Upper lobe of right lung (tissue), 1 donor: Measurements from ENCODE around the gene UBL5. TPM values are rescaled to one million over a fixed set of nuclear protein-coding genes. Genes with fewer than 3 reads are reported as not detected.
A peak's percentile ranks its signal among the peaks of the same experiment; 100 is the strongest.
"Not testable (repeated sequence)": the region's sequence is repeated elsewhere in the genome, so short reads cannot be mapped to it uniquely, and the experiment has no call there.

ENCODE experiments used
- ATAC-seq: fragments of 200-7000 bp; cut with Tn5 transposase; one replicate; pipeline ENCODE4 v1.9.1; 2020; ENCODE audit warnings: mild to moderate bottlenecking, moderate library complexity
- DNase-seq: peaks from one replicate; pipeline ENCODE4 v3.0.0-alpha.2; 2020
- H3K27ac ChIP-seq: fragments of 200-600 bp; one replicate; pipeline ENCODE4 v1.8.0; 2022
- H3K27me3 ChIP-seq: fragments of 200-600 bp; one replicate; pipeline ENCODE4 v1.8.0; 2022; ENCODE audit warnings: mild to moderate bottlenecking
- H3K36me3 ChIP-seq: fragments of 200-600 bp; one replicate; pipeline ENCODE4 v1.8.0; 2022
- H3K4me1 ChIP-seq: fragments of 200-600 bp; one replicate; pipeline ENCODE4 v1.8.0; 2022
- H3K4me3 ChIP-seq: fragments of 200-600 bp; one replicate; pipeline ENCODE4 v1.8.0; 2022; ENCODE audit warnings: mild to moderate bottlenecking
- H3K9me3 ChIP-seq: fragments of 200-600 bp; one replicate; pipeline ENCODE4 v1.8.0; 2022
- CTCF ChIP-seq: fragments of 200-600 bp; IDR thresholded peaks from one replicate; pipeline ENCODE4 v1.8.0; 2022; ENCODE audit warnings: antibody characterized with exemption
- intact Hi-C: fragments of 100-400 bp; cut with DNase I; formaldehyde crosslinking; loops from one replicate; pipeline ENCODE4 v1.11.0; 2022
- total RNA-seq: library from RNA; stranded (reverse); fragmentation: NEBNext Ultra II Directional; extraction: Animal tissue kit (Norgen Biotek cat#: 25700); gene quantifications from one replicate; pipeline ENCODE4 v1.2.1, GENCODE V29; 2021
- donor health status: DM: no; HTN: yes; CAD: no; lungs with severe emphysema.

Gene UBL5
- total RNA-seq, 1 donor from 2014 or later = 220 TPM

GRCh38 chr19:9786819-9787218 lies 40.9 kb upstream of the UBL5 start:
- no peak for TF ChIP-seq CTCF
- intact Hi-C loops = no loop called here
- no peaks in the 10 kb centered on the region for H3K36me3 ChIP-seq
- peak overlapping the region; percentile 94 for H3K27ac ChIP-seq
- peaks cover 12% of the 10 kb centered on the region for H3K4me1 ChIP-seq
- H3K27me3 ChIP-seq = no peaks in the 10 kb centered on the region
- H3K9me3 ChIP-seq = no peaks in the 10 kb centered on the region
- no peak for DNase-seq
- ATAC-seq = no peak
- peak overlapping the region; percentile 79 for H3K4me3 ChIP-seq

GRCh38 chr19:9788604-9789003 lies 39.1 kb upstream of the UBL5 start:
- H3K4me3 ChIP-seq, ATAC-seq, H3K27me3 ChIP-seq, DNase-seq, intact Hi-C loops, H3K36me3 ChIP-seq, H3K9me3 ChIP-seq, H3K27ac ChIP-seq: not testable (repeated sequence)
- peaks cover 12% of the 10 kb centered on the region for H3K4me1 ChIP-seq

DNA sequence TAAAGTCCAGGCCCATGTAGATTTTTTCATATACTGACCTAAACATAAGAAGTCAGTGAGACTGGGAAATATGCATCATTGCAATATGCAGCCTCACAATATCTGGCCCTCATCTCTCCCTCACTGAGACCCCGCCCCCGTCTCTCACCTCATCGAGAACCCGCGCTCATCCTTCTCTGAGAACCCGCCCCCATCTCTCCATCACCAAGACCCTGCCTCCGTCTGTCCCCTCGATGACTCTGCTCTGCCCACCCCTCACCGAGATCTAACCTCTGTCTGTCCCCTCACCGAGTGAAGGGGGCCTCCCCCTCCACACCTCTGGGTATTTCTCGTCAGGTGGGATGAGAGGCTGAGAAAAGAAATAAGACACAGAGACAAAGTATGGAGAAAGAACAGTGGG lies 38.7 kb upstream of the UBL5 start:
- intact Hi-C loops = no loop called here
- TF ChIP-seq CTCF = no peak
- H3K4me1 ChIP-seq = peaks cover 12% of the 10 kb centered on the region
- no peak overlapping the region for H3K27ac ChIP-seq
- H3K4me3 ChIP-seq = no peak overlapping the region
- H3K9me3 ChIP-seq = no peaks in the 10 kb centered on the region
- ATAC-seq = no peak
- no peak for DNase-seq
- H3K27me3 ChIP-seq = no peaks in the 10 kb centered on the region
- H3K36me3 ChIP-seq = no peaks in the 10 kb centered on the region

DNA sequence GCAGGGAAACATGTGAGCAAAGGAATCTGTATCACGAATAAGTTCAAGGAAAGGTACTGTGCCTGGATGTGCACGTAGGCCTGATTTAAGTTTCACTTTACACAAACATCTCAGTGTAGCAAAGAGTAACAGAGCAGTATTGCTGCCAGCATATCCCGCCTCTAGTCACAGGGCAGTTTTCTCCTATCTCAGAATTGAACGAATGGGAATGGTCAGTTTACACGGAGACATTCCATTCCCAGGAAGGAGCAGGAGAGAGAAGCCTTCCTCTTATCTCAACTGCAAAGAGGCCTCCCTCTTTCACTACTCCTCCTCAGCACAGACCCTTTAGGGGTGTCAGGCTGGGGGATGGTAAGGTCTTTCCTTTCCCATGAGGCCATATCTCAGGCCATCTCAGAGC lies 38.1 kb upstream of the UBL5 start:
- H3K27me3 ChIP-seq, H3K27ac ChIP-seq, intact Hi-C loops, H3K9me3 ChIP-seq, H3K4me3 ChIP-seq, DNase-seq, H3K4me1 ChIP-seq, H3K36me3 ChIP-seq, ATAC-seq: not testable (repeated sequence)

DNA sequence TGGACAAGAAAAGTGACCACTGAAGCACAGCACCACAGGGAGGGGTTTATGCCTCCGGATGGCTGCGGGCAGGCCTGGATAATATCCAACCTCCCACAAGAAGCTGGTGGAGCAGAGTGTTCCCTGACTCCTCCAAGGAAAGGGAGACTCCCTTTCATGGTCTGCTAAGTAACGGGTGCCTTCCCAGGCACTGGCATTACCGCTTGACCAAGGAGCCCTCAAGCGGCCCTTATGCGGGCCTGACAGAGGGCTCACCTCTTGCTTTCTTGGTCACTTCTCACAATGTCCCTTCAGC lies 36.7 kb upstream of the UBL5 start:
- peak overlapping the region; percentile 27 for H3K27ac ChIP-seq
- not testable (repeated sequence) for ATAC-seq, DNase-seq

DNA sequence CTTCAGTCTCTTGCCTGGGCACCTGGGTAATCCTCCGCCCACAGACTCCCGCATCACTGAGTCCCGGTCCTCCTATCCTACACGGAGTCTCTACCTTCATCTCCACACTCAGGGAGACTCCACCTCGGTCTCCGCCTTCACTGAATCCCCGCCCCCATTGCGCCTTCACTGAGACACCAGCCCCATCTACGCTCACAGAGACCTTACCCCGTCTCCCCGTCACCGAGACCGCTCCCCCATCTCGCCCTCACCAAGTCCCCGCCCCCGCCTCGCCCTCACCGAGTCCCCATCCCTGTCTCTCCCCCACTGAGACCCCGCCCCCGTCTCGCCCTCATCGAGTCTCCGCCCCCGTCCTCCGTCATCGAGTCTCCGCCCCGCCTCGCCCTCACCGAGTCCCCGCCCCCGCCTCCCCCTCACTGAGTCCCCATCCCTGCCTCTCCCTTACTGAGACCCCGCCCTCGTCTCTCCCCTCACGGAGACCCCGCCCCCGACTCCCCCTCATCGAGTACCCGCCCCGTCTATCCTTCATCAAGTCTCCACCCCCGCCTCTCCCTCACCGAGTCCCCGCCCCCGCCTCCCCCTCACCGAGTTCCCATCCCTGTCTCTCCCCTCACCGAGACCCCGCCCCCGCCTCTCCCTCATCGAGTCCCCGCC lies 36.0 kb upstream of the UBL5 start:
- intact Hi-C loops = no loop called here
- peak; percentile 86 for ATAC-seq
- H3K27me3 ChIP-seq = no peaks in the 10 kb centered on the region
- peaks cover 5% of the 10 kb centered on the region for H3K4me1 ChIP-seq
- peak overlapping the region; percentile 65 for H3K27ac ChIP-seq
- no peaks in the 10 kb centered on the region for H3K9me3 ChIP-seq
- no peak for TF ChIP-seq CTCF
- peak overlapping the region; percentile 56 for H3K4me3 ChIP-seq
- H3K36me3 ChIP-seq = no peaks in the 10 kb centered on the region
- DNase-seq = peak; percentile 96

More for the DNA sequence above, 36.7 kb upstream of the UBL5 start:
- H3K4me3 ChIP-seq = peak overlapping the region; percentile 50
- H3K9me3 ChIP-seq, intact Hi-C loops, H3K4me1 ChIP-seq, H3K27me3 ChIP-seq, H3K36me3 ChIP-seq: not testable (repeated sequence)

- Histone ChIP-seq H3K36me3 (no peaks in the 10 kb centered on the region), H3K4me1 (peaks cover 5% of the 10 kb centered on the region), H3K27me3 (no peaks in the 10 kb centered on the region), H3K27ac (peak overlapping the region; percentile 67), H3K4me3 (peak overlapping the region; percentile 56), H3K9me3 (no peaks in the 10 kb centered on the region)
- peak; percentile 86 for ATAC-seq
- peak; percentile 96 for DNase-seq
- intact Hi-C loops = no loop called here
- no peak for TF ChIP-seq CTCF
Measured at GRCh38 chr19:9792206-9793070, 35.3 kb upstream of the UBL5 start.
